SK-N-SH (cell line): Measurements from ENCODE around the gene PUDP.

Experiments used
- CHD2 ChIP-seq: fragments of 150-350 bp; IDR thresholded peaks from 2 replicates; pipeline ENCODE4 v1.6.1; 2018; ENCODE audit warnings: low read length; ENCODE audit not compliant: partially characterized antibody
- CTCF ChIP-seq: fragments of 200-600 bp; sonication (generic); IDR thresholded peaks from 2 replicates; pipeline ENCODE4 v1.6.1; 2017; ENCODE audit warnings: antibody characterized with exemption, mild to moderate bottlenecking, moderate library complexity

- no peak for TF ChIP-seq CTCF
- TF ChIP-seq CHD2 = no peak
These were observed 27.1 kb downstream of the PUDP start for GRCh38 chrX:7120878-7121219.
